Smooth muscle cell (in vitro differentiated cells): ENCODE measurements around the gene CDK9. TPM values are rescaled to one million over a fixed set of nuclear protein-coding genes. Genes with fewer than 3 reads are reported as not detected.
"Not testable (repeated sequence)": the region's sequence is repeated elsewhere in the genome, so short reads cannot be mapped to it uniquely, and the experiment has no call there.

Source experiments
- DNase-seq: peaks from one replicate; lab custom pipeline; 2025; ENCODE audit not compliant: unreplicated experiment; lab: John Stamatoyannopoulos, UW
- H2AFZ ChIP-seq: fragments of 200-600 bp; sonication (generic); 2 replicates; pipeline ENCODE4 v1.6.0; 2016; ENCODE audit warnings: antibody characterized with exemption, low read depth, mild to moderate bottlenecking
- H3F3A ChIP-seq: fragments of 200-600 bp; sonication (generic); 2 replicates; pipeline ENCODE4 v1.6.0; 2017; ENCODE audit warnings: antibody characterized with exemption, low read depth
- H3K27ac ChIP-seq: fragments of 200-600 bp; sonication (generic); 2 replicates; pipeline ENCODE4 v1.5.1; 2016; ENCODE audit warnings: low read depth, mild to moderate bottlenecking
- H3K27me3 ChIP-seq: fragments of 200-600 bp; sonication (generic); 2 replicates; pipeline ENCODE4 v1.6.1; 2016; ENCODE audit warnings: low read depth, mild to moderate bottlenecking
- H3K36me3 ChIP-seq: fragments of 200-600 bp; sonication (generic); 2 replicates; pipeline ENCODE4 v1.5.1; 2016; ENCODE audit warnings: low read depth
- H3K4me1 ChIP-seq: fragments of 200-600 bp; sonication (generic); 2 replicates; pipeline ENCODE4 v1.5.1; 2016; ENCODE audit warnings: low read depth
- H3K4me2 ChIP-seq: fragments of 200-600 bp; sonication (generic); 2 replicates; pipeline ENCODE4 v1.6.0; 2016; ENCODE audit warnings: mild to moderate bottlenecking
- H3K4me3 ChIP-seq: fragments of 200-600 bp; sonication (generic); 2 replicates; pipeline ENCODE4 v1.5.1; 2016; ENCODE audit warnings: mild to moderate bottlenecking
- H3K79me2 ChIP-seq: fragments of 200-600 bp; sonication (generic); 2 replicates; pipeline ENCODE4 v1.6.0; 2016; ENCODE audit warnings: low read depth, mild to moderate bottlenecking
- H3K9ac ChIP-seq: fragments of 200-600 bp; sonication (generic); 2 replicates; pipeline ENCODE4 v1.6.0; 2016; ENCODE audit warnings: low read depth
- H3K9me3 ChIP-seq: fragments of 200-600 bp; sonication (generic); replicated peaks from 2 replicates; pipeline ENCODE4 v1.5.1; 2016; ENCODE audit warnings: low read depth
- H4K20me1 ChIP-seq: fragments of 200-600 bp; sonication (generic); 2 replicates; pipeline ENCODE4 v1.6.0; 2016; ENCODE audit warnings: low read depth
- WGBS: methylation state at CpG from one replicate; pipeline ENCODE4 v1.1.7; 2016; ENCODE audit warnings: low lambda C conversion rate; 5-methylcytosine and 5-hydroxymethylcytosine counted together
- polyA plus RNA-seq: library from polyadenylated mRNA; unstranded; fragments of >200 nt; fragmentation: Nextera tagmentation; extraction: Ambion mirVana; gene quantifications from 2 replicates; pipeline ENCODE4 v1.2.1, GENCODE V29; 2016
- total RNA-seq: library from RNA; depleted of rRNA; stranded (reverse); fragments of >200 nt; gene quantifications from 2 replicates; pipeline ENCODE4 v1.2.3, GENCODE V29; 2014
- TF ChIP-seq, protein P1 (sequence below): fragments of 200-600 bp; sonication (generic); IDR thresholded peaks from 2 replicates; pipeline ENCODE4 v1.5.1; 2017; ENCODE audit warnings: borderline replicate concordance, mild to moderate bottlenecking, antibody characterized with exemption; ENCODE audit not compliant: insufficient read depth, poor library complexity, severe bottlenecking

CDK9 gene
- total and polyA plus RNA-seq, 2 experiments from 2014 or later: 38.2 to 68.6 TPM

DNA sequence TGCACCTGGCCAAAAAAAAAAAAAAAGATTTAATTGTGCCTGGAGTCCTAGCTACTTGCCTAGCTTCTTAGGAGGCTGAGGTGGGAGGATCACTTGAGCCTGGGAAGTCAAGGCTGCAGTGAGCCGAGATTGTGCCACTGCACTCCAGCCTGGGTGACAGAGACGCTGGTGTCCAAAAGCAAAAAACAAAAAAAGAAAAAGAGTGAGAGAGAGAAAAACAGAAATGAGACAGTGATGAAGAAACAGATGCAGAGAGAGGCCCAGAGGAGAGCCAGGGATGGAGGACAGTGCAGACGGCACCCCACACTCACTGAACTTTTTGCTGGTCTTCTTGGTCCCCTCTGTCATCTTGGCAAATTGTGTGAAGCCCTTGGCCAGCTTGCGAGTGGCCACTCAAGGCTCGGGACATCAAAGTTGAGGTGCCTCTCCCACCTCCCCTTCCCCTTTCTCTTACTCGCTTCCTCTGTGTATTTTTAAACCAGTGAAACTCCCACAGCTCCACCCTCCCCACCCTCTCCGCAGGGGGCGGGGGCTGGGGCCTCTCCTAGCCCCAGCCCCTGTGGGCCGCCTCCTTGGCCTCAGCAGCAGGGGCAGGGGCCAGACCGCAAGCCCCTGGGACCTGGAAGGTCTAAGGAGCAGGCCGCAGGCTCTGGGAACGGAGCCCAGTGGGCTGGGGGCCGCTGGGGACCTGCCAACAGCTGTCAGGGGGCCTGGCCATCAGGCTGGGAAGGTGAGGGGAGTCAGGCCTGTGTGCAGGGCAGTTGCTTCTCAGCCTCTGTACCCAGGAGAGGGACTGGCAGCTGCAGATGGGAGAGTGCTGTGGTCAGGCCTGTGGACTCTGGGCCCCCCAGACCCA, 7.3 kb upstream of the CDK9 start, which contains the start of gene SH2D3C:
SH2D3C (minus strand) TSS at position 387 of the 856 bp plus-strand sequence; CDS start at position 348, 39 bp downstream.
- no peak within 1 kb of the TSS for H3K4me2 ChIP-seq
- no peaks in the 10 kb centered on the region for H3K36me3 ChIP-seq
- H3K9ac ChIP-seq: no peak within 1 kb of the TSS
- DNase-seq: no peak
- no peaks in the 10 kb centered on the region for H3F3A ChIP-seq
- no peak within 1 kb of the TSS for H2AFZ ChIP-seq
- H4K20me1 ChIP-seq: no peaks in the 10 kb centered on the region
- H3K27ac ChIP-seq: no peak within 1 kb of the TSS
- H3K79me2 ChIP-seq: no peaks in the 10 kb centered on the region
- no peak within 1 kb of the TSS for H3K4me3 ChIP-seq
- H3K4me1 ChIP-seq: no peaks in the 10 kb centered on the region
- TF ChIP-seq, protein P1, sequence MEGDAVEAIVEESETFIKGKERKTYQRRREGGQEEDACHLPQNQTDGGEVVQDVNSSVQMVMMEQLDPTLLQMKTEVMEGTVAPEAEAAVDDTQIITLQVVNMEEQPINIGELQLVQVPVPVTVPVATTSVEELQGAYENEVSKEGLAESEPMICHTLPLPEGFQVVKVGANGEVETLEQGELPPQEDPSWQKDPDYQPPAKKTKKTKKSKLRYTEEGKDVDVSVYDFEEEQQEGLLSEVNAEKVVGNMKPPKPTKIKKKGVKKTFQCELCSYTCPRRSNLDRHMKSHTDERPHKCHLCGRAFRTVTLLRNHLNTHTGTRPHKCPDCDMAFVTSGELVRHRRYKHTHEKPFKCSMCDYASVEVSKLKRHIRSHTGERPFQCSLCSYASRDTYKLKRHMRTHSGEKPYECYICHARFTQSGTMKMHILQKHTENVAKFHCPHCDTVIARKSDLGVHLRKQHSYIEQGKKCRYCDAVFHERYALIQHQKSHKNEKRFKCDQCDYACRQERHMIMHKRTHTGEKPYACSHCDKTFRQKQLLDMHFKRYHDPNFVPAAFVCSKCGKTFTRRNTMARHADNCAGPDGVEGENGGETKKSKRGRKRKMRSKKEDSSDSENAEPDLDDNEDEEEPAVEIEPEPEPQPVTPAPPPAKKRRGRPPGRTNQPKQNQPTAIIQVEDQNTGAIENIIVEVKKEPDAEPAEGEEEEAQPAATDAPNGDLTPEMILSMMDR: no peak
- H3K27me3 ChIP-seq: no peaks in the 10 kb centered on the region
- no peaks in the 10 kb centered on the region for H3K9me3 ChIP-seq
- WGBS: 80% methylated on average over 13 of the region's 13 CpGs

DNA sequence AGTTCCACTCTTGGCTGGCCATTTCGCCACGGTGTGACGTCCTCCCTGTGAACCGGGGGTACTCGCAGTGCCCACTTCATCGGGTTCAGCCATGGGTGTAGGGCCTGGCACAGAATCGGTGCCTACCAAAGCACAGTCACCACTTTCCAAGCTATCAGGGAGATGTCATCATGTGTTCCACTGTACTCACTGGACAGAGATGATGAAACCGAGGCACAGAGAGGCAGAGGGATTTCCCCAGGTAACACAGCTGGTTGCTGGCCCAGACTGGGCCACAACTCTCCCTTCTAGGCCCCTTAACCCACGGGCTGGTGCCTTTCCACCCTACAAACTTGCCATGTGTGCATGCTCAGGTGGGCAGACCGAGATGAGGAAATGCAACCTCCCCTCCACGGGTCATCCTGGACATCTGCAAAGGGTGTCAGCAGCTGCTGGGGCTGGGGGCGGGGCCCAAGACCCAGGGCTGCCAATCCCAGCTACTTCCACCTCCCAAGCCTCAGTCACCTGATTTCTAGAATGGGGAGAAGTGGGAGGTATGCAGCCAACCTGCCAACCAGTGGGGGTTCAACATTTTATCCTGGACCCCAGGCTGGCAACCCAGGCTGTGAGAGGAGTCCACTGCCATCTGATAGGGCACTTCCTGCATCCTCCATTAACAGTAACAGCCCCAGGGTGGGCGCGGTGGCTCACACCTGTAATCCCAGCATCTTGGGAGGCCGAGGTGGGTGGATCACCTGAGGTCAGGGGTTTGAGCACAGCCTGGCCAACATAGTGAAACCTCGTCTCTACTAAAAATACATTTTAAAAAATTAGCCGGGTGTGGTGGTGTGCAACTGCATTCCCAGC, 6.5 kb upstream of the CDK9 start:
- no peak overlapping the region for H3K27ac ChIP-seq
- TF ChIP-seq, protein P1: no peak
- no peak overlapping the region for H3K9ac ChIP-seq

DNA sequence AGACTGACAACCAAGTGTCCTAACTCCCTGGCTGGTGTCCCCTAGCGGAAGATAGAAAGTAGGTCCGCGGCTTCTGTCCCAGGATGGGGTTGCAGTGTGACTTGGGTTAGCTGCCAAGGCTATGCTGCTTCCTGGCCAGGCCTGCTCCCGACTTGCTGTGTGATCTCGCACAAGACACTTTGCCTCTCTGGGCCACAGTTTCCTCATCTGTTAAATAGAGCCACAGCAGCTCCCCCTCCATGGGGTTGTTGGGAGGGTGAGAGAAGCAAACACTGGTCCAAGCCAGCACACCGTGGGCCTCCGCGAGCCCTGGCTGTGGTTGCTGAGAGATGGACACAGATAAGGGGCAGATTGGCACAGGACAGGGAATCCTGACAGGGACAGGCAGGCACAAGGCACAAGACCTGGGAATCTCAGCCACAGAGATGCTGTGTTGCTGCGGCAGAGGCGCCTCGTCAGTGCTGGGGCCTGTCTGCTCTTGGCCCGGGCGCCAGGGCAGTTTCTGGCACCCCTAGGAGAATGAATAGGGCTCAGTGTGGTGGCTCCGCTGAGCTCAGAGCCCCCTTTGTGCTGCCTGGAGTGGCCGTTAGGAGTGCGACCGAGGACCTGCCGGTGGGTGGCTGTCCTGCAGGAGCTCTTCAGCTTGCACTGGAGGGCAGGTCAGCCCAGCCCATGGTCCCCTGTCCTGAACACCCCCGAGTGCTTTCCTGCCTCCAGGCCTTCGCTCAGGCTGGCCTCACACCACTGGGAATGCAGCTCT, 5.5 kb upstream of the CDK9 start:
- TF ChIP-seq, protein P1: no peak
- Histone ChIP-seq H3K9ac (no peak overlapping the region), H3K27me3 (no peaks in the 10 kb centered on the region), H3K9me3 (no peaks in the 10 kb centered on the region), H3K27ac (no peak overlapping the region), H3K4me1 (no peaks in the 10 kb centered on the region), H3F3A (no peaks in the 10 kb centered on the region), H3K79me2 (no peaks in the 10 kb centered on the region), H3K4me2 (no peak overlapping the region), H2AFZ (no peak overlapping the region), H4K20me1 (no peaks in the 10 kb centered on the region), H3K4me3 (no peak overlapping the region), H3K36me3 (no peaks in the 10 kb centered on the region)
- DNase-seq: no peak
- 89% methylated on average over 20 of the region's 20 CpGs for WGBS

More for the DNA sequence above, 6.5 kb upstream of the CDK9 start:
- no peak for DNase-seq
- no peaks in the 10 kb centered on the region for H3F3A ChIP-seq
- H3K27me3 ChIP-seq: no peaks in the 10 kb centered on the region
- H4K20me1 ChIP-seq: no peaks in the 10 kb centered on the region
- no peaks in the 10 kb centered on the region for H3K79me2 ChIP-seq
- H3K4me2 ChIP-seq: no peak overlapping the region
- H3K4me3 ChIP-seq: no peak overlapping the region
- no peaks in the 10 kb centered on the region for H3K4me1 ChIP-seq
- no peaks in the 10 kb centered on the region for H3K9me3 ChIP-seq
- no peak overlapping the region for H2AFZ ChIP-seq
- 88% methylated on average over 17 of the region's 17 CpGs for WGBS
- H3K36me3 ChIP-seq: no peaks in the 10 kb centered on the region

DNA sequence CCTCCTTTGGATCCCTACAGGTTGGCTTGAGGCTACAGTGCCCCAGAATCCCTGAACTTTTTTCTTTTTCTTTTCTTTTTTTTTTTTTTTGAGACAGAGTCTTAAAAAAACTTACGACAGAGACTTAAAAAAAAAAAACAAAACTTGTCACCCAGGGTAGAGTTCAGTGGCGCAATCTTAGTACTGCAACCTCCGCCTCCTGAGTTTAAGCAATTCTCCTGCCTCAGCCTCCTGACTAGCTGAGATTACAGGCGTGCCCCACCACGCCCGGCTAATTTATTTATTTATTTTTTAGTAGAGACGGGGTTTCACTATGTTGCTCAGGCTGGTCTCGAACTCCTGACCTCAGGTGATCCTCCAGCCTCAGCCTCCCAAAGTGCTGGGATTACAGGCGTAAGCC, 4.9 kb upstream of the CDK9 start:
- H3K9ac ChIP-seq, DNase-seq, H4K20me1 ChIP-seq, H3K27ac ChIP-seq, H3K36me3 ChIP-seq, H3F3A ChIP-seq, H3K79me2 ChIP-seq, H3K4me1 ChIP-seq, H3K4me3 ChIP-seq, H3K4me2 ChIP-seq, H3K9me3 ChIP-seq, H3K27me3 ChIP-seq, H2AFZ ChIP-seq: not testable (repeated sequence)
- 93% methylated on average over 9 of the region's 9 CpGs for WGBS
